NCI-H2029 (cell line): ENCODE results near the gene WNT8A.
A peak's percentile ranks its signal among the peaks of the same experiment; 100 is the strongest.
"Not testable (repeated sequence)": the region's sequence is repeated elsewhere in the genome, so short reads cannot be mapped to it uniquely, and the experiment has no call there.

ENCODE experiments used
- DNase-seq: peaks from one replicate; lab custom pipeline; 2025; lab: John Stamatoyannopoulos, UW

WNT8A gene, protein sequence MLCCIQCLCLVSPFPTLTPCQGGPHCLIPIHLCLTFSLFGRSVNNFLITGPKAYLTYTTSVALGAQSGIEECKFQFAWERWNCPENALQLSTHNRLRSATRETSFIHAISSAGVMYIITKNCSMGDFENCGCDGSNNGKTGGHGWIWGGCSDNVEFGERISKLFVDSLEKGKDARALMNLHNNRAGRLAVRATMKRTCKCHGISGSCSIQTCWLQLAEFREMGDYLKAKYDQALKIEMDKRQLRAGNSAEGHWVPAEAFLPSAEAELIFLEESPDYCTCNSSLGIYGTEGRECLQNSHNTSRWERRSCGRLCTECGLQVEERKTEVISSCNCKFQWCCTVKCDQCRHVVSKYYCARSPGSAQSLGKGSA

DNA sequence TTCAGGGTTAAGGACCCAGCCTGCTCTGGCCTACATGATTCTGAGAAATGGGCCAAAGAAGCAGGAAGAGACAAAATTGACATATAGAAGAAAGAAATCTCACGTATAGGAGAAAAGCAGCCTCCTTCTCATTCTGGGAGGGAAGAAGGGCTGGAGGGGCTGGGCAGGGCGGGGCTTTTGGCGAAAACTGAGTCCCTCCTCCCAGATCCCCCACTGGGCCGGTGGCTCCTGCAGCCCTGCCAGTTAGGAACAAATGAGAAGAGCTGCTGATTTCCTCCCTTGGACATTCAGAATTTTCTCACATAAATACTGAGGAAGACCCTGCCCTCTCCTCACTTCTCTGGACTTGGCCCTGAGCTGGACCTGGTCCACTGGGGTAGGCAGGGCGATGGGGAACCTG lies at the start of gene WNT8A:
TSS of gene WNT8A (plus strand) at position 332 of the 400 bp plus-strand sequence. CDS start 95 bp downstream, outside the sequence.
- DNase-seq, result no peak

DNA sequence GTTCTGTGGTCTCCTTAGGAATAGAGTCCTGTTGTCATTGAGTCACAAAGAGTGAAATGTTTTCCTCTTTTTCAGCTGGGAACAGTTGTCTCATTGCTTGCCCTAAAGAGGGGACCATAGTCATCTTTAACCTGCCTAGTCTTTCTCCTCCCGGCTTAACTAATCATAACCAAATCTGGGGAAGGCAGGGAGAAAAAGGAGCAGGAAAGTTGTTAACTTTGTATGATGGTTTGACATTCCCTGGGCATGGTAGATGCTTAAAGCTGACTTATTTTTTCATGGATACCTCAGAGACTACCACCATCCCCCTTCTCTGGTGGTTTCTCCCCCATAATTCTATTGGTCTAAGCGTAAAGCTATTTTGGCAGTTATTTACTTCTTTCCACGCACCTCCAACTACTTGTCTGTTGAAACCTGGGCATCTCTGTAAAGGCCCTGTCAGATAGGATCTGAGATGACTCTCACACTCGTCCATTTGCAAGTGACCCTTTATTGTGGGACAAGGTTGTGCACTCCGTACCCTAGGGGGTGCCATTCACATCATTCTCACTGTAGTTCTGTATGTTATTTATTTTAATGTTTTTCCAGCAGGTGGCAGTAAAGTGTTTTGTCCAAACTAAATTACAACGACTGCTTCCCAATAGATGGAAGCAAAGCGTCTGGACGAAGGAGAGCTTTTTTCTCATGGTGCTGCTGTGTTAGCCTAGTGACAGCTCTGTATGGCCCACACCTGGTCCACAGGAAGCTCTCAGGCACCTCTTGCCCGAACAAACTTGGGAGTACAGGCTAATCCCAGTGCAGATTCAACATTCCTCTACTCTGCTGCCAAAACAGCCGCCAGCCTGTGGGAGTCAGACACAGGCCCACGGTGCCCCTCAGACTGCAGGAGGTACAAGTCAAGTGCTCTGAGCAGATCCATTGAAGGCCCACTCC lies 48.0 kb upstream of the WNT8A start:
- peak; percentile 72 for DNase-seq

DNA sequence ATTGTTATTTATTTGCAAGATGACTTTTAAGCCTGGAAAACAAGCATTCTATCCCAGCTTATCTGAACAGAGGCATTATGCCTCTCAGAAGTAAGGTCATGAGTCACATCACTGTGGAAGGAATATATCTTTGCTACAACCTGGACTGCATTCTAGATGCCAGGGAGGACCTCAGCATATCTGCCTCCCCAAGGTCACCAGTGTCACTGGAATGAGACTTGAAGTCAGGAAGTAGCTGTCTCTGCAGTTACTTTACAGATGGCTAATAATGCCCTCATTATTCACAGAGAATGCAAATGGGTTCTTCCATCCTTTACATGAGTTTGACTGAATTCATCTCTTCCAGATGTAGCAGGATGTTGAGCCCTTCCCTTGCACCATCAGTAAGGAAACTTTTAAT lies 46.6 kb upstream of the WNT8A start:
- DNase-seq, result no peak

DNA sequence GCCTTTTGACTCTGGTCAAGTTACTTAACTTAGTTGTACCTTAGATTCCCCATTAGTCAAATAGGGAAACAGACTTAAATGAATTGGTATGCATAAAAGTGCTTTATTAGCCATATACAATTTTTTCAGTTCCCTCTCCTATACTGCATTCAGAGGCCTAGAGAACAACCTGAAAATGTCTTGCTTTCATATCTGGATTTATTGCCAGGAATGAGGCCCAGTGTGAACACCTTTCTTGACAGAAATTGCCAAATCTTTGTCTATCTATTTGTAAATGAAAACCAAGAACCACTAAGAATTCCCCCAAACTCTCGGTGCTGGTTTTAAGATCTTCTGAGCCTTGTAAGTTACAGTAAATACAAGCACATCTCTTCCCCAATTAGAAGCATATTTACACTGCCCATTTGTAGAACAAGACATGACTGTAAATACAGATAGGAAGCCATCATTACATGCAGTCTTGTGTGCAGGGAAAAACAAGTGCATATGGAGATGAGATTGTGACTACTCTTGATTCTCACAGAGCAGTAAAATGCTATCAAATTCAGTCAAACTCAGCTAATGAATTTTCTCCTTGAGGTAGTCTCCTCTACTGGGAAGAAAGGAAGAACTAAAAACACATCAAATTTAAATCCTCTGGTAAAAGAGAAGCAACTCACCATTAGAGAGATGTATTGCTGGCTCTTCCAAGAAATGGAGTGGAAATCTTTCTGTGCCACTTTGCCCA lies 45.8 kb upstream of the WNT8A start:
- DNase-seq, result no peak

DNA sequence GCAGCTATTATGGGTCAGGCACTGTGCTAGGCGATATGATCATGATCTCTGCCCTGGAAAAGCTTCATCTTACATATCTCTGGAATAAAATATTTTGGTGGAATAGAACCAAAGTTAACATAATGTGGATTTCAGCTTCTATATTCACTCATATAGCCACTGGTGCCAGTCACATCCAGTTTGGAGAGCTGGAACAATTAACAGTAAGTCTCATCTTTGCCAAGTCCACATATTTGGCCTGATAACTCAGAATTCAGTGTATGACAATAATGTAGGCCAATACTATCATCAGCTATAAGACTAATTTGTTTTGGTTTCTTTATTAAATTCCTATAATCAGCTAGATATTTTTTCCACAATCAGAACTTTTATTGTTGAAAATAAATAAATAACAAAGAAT lies 45.0 kb upstream of the WNT8A start:
- no peak for DNase-seq

DNA sequence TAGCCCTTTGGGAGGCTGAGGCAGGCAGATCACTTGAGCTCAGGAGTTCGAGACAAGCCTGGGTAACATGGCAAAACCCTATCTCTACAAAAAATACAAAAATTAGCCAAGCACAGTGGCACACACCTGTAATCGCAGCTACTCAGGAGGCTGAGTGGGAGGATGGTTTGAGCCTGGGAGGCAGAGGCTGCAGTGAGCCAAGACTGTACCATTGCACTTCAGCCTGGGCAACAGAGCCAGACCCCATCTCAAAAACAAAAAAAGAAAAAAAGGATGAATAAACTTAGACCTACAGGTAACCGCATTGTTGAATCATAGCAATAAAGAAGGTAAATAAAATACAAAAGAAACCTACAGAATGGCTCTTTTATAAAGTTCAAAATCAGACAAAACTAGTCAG lies 38.5 kb upstream of the WNT8A start:
- not testable (repeated sequence) for DNase-seq

DNA sequence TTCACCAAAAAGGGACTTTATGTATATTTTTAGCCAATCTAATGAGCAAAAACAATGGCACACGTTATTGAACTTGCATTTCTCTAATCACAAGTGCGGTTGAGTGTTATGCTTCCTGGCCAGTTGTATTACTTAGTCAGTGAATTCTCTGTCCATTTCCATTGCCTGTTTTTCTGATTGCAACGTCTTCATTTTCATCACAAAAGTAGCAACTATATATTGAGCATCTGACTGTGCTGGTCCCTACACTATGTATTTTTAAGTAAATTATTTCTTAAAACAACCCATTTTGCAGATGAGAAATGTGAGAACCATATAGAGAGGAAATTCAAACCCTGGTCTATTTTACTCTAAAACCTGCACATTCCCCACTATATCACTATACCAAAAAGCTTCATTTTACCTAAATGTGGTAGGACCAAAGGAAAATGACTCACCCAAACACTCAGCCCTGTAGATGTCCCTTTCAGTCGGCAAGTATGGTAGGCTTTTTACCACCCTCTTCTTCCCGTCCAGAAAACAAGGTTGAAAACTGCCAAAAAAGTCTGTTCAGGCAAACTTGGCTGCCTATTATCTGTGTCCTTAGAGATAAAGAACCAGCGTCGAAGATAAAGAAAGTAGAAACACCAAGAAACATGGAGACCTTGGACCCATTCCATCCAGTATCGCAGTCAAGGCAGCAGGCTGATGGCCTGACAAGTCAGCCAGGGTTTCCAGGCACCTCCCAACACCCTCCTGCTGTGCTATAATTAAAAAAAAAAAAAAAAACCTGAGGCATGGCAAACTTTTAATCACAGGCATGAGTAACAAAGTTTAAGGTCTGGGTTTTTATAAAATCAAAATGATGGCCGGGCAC lies 32.2 kb upstream of the WNT8A start:
- DNase-seq, result no peak

DNA sequence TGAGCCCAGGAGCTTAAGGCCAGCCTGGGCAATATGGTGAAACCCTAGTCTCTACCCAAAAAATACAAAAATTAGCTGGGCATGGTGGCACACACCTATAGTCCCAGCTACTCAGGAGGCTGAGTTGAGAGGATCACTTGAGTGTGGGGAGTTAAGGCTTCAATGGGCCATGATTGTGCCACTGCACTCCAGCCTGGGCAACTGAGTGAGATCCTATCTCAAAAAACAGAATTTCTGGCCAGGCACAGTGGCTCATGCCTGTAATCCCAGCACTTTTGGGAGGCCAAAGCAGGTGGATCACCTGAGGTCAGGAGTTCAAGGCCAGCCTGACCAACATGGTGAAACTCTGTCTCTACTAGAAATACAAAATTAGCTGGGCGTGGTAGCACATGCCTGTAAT lies 31.1 kb upstream of the WNT8A start:
- DNase-seq, result not testable (repeated sequence)

DNA sequence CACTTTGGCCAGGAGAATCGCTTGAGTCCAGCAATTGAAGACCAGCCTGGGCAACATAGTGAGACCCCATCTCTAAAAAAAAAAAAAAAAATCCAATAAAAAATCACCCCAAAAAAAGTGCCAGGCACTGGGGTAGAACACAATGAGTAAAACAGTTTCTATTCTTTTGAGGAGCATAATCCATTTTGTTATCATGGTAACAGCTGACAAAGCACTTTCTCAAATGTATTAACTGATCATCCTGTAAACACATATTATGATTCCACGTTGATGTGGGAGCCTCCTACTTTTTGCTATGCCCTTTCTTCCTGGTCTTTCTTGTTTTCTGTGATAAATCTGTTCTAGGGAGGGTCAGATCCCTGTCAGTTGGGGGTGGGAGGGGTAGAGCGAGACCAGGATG lies 30.3 kb upstream of the WNT8A start:
- no peak for DNase-seq

DNA sequence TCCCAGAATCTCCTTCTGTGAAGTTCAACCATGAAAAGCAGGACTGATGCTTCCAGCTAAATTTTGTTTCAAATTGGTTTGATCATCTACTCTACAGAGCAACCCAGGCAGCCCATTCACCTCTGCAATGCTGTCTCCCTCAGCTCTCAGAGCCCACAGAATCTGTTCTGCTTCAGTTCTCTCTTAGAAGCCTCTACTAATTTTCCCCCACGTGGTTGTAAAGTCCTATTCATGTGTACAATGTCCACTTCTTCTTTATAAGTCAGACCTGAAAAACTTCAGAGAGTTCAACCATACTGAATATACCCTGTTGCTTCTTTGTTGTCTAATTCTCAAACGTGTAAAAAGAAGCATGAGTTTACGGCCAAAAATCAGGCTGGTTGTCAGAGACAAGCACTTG lies 29.6 kb upstream of the WNT8A start:
- no peak for DNase-seq

DNA sequence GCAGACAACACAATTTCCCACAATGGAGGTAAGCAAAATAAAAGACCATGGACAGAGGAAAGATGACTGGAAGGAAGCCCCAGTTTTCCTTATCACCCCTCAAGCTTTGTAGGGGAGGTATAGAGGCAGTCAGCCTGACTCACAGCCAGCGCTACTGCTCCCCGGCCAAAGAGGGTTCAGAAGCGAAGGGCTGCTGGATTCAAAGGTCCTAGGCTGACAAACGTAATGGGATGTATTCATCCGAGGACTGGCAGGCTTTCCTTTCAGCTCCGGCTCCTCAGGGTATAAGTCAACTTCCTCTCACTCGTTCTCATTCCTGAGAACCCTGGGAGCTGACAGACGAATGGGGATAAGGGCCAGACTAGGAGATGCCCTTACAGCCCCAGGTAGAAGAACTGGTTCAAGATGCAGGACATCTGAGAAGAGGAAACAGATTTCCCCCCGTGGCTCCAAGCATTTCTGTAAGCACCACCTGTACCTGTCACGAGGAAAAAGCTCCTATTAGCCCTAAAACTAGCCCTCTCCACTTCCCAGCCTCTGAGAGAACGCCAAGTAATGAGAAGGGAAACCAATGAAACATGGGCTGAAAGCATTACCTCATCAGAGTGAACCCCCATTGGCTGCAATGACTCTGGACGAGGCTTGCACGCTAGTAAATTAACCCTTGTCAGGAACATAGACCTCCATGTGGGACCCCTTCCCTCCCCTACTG lies 28.8 kb upstream of the WNT8A start:
- no peak for DNase-seq

DNA sequence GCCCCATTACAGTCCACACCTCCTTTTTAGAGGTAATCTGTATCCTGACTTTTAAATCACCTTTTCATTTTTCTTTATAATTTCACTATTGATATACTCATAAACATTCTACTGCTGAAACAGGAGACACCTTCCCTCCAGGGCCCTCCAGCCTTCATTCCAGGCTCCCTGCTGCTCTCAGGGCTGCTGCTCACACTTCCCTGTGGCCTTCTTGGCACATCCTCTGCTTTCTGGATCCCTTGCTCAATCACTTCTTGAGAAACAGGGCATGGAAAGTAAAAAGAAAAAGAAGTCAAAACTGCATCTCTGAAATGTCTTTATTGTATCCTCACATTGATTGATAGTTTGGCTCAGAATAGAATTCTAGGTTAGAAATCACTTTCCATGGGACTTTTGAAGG lies 19.3 kb upstream of the WNT8A start:
- no peak for DNase-seq

DNA sequence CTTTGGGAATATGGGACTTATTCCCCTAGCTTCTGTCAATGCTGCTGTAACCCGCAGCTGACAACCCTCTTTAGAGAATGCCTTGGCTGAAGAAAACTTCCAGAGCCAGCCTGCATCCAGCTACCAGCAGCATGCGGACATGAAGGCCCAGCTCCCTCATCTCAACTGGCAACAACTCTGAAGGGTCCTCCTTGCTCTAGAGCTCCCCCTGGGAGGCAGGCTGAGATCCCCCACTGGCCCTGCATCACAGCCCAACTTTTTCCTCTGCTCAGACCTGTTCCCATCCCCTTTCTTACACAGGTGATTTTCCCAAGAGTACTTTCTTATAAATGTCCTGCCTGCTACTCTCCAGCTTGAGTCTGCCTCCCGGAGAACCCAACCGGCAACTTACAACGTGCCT lies 18.7 kb upstream of the WNT8A start:
- DNase-seq, result no peak

DNA sequence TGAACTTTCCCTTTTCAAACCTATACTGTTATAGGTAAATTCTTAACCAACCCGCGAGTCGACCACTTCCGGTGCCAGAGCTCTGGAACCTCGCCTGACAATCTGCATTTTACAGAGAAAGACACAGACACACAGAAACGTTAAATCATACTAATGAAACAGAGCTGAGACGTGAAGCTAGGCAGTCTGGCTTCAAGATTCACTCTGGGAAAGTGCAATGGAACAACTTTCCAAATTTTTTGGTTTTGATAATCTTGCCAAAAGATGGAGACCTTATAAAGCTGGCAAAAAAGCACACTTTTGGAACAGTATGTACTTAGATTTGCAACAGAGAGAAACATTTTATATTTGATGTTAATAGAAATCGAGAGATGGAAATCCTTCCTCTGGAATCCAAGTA lies 15.9 kb upstream of the WNT8A start:
- no peak for DNase-seq

DNA sequence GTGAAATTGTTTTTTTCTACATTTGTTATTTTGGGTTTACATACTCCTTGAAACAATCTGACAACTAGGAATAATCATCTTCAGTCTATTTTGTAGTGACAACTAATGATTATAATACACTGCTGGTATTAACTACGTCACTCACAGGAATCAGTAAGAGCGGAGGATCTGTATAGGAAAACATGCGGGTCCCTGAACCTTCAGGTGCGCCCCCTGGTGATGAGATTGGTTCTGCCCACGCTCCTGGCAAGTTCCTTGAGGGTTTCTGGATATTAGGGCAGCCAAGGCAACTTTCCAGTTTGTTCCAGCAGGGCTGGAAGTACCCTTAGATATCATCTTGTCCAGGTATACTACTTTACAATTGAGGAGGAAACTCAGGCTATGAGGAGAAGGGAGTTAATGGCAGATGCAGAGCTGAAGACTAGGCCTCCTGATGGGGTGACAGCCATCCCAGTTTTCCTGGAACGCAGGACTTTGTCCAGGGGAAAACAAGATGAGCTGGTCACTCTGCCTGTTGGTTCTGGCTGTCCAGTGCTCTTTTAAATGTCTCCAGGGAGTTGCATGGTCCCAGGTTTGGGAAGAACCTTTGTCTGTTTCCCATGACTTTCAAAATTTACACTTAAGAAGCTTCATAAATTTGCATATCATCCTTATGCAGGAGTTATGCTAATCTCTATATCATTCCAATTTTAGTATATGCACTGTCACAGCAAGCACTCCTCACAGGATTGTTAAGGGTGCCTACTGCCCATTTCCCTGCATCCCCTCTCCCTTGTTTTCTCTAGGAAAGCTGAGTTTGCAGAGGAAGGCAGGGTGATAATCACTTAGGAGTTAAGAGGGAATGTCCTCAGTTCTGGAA lies 14.9 kb upstream of the WNT8A start:
- peak; percentile 63 for DNase-seq

DNA sequence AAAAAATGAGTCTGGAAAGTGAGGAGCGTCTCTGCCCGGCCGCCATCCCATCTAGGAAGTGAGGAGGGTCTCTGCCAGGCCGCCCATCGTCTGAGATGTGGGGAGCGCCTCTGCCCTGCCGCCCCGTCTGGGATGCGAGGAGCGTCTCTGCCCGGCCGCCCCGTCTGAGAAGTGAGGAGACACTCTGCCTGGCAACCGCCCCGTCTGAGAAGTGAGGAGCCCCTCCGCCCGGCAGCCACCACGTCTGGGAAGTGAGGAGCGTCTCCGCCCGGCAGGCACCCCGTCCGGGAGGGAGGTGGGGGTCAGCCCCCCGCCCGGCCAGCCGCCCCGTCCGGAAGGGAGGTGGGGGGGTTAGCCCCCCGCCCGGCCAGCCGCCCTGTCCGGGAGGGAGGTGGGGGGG lies 13.8 kb upstream of the WNT8A start:
- DNase-seq, result not testable (repeated sequence)

DNA sequence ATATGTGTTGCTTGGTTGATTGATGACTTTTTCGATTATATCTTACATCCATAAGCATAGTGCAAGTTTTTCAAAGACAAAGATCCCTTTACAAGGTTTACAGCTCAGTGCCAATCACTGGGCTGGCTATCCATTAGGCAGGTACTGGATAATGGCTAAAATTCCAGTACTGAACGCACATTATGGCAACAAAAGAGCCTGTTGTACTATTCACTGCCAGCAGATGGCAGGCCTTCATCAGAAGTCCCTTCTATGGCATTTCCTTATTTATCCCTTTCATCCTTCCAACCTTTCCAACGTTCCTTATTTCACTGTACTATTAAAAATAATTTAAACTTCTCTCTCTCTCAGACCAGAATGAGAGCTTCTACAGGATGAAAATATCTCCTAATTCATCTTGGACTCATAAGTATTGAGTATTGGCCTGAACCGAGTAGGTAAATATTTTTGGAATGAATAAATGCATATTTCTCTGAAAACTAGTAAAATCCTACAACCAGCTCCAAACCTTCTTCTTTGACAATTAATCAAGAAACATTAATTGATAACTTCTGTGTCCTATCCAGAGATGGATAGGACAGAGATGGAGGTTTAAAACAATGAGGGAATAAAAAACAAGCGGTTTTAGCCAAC lies 6.7 kb upstream of the WNT8A start:
- peak; percentile 74 for DNase-seq

DNA sequence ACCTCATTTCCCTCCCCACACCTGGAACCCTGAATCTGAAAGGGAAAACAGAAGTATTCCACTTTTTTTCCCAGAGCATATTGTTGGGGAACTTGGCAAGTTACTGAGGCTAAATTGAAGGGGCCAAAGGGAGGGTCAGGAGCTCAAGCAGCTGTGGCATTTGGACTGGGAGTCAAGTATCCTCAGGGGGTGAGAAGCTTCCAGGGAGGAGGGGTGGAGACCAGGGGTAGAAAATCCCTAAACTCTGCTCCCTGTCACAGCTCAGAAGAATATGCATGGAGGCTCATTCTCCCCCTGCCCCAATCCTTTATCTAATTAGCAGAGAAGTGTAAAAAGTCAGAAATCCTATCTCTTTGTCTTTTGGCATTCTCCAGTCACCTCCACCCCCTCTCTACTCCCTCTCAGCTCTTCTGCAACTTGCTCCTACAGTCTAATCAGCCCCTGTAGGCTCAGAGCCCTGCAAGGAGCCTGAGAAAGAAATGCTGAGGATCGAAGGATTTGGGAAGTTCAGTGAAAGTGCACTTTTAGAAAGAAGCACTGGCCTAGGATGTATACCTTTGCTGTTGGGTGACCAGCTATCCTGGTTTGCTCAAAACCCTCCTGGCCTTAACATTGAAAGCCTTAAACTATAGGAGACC lies 5.7 kb upstream of the WNT8A start:
- DNase-seq, result no peak

DNA sequence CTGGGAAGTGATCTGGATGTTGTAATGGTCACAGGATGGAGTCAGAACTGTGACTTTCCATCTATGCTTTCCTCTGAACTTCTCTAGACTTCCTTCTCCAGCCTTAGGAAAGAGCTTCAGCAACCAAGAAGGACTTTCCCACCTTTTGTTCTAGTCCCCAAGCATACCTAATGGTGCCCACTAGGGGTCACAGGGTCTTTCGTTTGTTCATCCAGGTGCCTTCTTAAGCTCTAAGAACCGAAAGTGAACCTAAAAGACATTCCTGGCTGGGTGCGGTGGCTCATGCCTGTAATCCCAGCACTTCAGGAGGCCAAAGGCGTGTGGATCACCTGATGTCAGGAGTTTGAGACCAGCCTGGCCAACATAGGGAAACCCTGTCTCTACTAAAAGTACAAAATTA lies 1.8 kb upstream of the WNT8A start:
- DNase-seq, result no peak
